SIG-M5 treated with dmso at 0.1 percent for 504 hours (cell line): ENCODE results near the gene SHISA2.

Experiments used
- DNase-seq: peaks from one replicate; lab custom pipeline; 2025; ENCODE audit not compliant: unreplicated experiment; lab: John Stamatoyannopoulos, UW

SHISA2 gene

DNA sequence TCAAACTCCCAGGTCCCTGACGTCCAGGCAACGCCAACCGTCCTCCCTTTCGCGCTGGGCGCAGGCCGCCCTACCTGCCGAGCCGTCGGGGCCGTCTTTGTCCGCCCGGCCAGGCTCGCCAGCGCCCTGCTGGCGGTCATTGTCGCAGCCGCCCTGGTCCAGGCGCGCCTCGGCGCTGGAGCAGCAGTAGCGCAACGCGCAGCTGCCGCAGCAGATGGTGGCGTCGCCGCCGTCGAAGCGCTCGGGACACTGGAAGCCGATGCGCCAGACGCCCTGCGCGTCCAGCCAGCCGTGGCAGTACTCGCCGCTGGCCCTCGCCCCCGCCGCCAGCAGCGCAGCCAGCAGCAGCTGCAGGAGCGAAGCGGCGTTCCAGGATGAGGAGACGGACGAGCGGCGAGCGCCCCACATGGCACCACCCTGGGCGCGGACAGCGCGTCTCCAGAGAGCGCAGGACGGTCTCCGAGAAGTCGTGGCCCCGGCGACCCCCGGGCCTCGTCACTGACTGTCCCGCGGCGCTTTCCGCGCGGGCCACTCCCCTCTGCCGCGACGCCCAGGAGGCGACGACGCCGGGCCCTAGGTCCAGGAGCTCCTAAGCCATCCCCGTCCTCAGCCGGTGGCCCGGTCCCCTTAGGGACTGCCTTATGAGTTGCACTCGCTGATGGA, 1.1 kb downstream of the SHISA2 start:
- no peak for DNase-seq

DNA sequence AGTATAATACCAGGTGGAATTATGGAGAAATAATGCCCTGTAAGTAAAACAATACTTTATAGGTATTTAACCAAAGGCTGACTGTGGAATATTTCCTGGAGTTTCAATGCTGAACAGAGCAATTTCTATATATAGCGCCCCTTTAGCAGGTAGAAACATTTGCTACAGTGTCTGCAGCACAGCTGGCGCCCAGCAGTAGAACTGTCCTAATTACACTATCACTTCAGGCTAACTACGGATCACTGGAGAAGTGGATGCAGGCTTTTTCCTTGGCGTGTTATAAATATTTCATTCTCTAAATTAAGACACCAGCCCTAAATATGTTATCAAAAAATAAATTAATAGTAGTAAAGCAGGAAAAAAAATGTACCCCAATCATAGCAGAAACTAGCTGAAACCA, 3.1 kb downstream of the SHISA2 start:
- DNase-seq: no peak

DNA sequence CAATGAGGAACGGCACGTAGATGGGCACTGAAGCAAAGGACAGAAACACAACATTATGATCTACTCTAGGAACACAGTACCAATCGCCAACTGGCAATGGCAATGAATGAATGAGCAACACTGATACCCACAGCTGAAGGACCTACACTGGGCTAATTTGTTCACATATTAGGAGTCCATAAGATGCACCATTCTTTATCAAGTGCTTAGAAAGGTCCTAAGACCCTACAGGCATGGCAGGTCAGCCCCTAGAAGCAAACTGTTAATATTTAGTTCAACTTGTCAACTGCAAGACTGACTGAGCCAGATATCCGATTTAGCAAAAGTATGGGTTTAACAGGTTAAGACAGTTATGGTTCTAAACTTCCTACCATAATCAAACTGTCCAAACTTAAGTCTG, 4.8 kb downstream of the SHISA2 start:
- no peak for DNase-seq

DNA sequence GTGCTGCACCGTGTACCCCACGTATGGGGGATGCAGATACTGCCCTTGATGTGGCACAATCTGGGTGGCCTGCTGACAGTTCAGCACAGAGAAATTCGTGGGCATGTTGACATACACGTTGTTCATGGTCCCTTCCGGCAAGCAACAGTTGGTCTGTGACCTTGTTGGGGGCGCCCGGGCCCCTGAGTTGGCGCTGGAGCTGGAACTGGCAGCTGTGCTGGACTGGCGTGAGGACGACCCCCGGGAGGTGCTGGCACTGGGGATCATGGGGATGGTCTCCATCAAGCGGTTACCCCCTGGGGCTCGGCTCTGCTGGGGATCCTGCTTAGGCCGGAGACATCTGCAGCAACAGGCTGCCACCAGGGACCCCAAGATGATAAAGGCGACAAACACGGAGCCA, 5.2 kb downstream of the SHISA2 start:
- no peak for DNase-seq

DNA sequence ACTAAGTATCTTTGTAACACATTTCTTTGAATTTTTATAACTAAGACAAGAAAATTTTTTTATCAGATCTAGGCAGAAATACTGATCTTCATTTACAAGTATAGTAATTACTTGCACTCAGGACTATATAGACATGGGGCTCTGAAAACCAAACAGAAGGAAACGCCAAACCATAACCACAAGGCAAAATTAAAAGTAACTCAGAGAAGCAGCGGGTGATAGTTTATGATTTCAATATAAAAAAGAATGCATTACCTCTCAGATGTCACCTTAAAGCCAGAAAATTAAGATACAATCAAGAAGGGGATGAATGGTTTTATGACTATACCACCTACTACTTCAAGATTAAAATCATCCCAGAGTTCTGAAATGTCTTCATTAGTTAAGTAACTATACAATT, 6.7 kb downstream of the SHISA2 start:
- no peak for DNase-seq

DNA sequence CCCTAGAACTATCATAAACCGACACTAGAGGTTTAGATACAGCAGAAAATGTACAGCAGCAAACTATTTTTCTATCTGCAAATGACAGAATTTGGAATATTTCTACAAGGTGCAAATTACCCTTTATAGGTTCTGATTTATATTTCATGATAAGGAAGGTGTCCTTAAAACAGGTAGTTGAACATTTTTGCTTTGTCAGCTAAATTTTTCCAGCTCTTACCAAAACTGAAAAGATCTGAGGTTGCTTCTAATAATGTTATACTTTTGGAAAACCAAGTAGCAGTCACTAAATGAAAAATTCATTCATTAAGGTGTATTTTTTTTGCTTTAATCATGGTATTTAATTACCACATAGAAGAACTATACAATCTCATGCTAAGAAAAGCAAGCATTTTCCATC, 9.0 kb downstream of the SHISA2 start:
- DNase-seq: no peak

DNA sequence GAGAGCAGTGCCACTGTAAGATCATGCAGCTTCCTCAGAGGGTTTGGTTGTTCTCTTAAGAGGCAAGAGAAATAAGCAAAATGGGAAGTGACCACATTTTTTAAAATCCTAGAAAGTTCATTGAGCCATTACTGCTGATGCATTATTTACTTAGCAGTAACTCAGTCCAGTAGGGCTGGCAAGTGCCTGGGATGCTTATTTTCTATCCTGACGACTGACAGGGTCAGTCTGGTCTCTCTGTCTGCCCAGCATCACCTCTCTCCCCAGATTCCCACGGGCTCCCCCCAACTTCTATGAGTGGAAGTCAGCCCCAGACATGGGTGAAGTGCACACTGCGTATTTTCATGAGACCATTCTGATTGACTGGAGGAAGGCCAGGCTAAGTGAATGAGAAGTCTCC, 10.4 kb downstream of the SHISA2 start:
- DNase-seq: no peak

DNA sequence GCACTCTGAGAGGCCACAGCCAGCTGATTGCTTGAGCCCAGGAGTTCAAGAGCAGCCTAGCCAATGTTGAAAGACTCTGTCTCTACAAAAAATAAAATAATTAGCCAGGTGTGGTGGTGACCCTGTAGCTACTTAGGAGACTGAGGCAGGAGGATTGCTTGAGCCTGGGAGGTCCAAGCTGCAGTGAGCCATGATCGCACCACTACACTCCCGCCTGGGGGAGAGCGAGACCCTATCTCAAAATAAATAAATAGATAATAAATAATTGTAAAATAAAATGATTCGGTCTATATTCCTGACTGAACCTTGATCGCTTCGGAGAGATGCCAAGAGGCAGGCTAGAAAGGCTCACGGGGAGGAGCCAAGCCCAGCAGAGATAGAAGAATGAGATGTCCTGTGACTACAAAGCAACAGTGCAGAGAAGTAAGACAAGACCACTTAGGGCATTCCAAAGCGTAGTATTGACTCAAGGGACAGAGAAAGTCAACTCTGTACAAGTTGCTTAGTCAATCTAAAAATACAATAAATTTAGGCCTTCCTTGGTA, 12.8 kb downstream of the SHISA2 start:
- DNase-seq: no peak

DNA sequence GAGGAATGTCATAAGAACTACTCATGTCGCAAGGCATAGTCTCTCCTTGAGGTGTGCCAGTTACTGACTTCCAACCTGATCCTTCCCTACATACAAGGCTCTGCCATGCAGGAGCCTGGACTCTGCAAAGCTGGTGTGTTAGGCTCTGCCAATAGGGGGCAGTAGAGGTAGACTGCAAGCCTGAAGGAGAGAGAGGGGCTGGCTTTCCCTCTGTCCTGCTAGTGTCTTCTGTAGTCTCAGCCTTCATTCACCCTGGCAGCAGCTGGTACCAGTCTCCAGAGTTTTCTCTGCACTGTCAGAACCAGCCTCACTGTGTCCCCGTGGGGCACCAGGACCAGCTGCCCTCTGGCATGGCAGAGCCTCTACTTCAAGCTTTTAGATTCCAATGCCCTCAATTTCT, 14.5 kb downstream of the SHISA2 start:
- DNase-seq: peak; percentile 17

DNA sequence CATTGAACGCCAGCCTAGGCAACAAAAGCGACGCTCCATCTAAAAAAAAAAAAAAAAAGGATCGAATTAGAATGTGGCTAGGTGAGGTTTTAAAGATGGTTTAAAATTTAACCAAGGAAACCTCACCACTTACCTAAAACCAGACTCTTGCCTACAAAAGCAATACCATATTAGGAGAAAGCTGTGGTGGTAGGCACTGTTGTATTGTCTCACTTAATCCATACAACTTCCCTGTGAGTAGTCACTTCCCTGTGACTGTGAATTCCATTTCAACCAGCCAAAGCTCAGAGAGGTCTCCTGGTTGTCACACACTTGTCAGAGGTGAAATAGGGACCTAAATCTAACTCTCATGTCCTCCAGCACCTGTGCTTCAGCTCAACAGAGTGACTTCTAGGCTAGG, 15.4 kb downstream of the SHISA2 start:
- no peak for DNase-seq

DNA sequence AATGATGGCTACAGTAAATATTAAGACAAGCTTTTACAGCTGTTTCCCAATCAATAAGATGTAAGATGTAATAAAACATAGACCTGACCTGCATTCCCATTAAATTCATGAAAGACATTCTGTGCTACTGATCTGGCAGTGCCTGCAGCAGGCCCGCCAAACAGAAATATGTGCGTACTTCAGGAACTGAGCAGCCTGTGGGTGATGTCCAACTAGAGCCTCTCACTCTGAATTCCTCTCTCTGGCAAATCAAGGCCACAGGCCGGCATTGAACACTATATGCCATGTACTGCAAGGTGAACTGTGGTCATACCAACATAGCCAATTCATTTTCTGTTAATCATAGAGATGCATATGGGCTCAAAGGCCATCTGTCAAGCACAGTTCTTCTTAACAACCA, 17.8 kb downstream of the SHISA2 start:
- DNase-seq: no peak

DNA sequence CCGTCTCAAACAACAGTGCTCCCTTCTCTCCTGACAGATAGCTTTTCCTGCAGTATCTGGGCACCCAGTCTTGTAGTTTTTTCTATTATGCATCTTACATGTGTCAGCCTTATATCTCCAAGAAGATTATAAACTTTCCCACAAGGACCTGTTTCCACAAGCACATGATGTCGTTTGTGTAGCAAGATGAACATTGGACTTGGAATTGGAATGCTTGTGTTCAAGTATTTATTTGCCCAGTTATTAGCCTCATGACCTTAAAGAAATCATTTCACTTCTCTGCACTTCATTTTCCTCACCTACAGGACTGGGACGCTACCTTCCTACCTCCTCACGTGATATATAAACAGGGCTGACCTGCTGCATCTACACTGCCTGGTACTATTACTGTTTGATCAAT, 21.5 kb downstream of the SHISA2 start:
- no peak for DNase-seq

DNA sequence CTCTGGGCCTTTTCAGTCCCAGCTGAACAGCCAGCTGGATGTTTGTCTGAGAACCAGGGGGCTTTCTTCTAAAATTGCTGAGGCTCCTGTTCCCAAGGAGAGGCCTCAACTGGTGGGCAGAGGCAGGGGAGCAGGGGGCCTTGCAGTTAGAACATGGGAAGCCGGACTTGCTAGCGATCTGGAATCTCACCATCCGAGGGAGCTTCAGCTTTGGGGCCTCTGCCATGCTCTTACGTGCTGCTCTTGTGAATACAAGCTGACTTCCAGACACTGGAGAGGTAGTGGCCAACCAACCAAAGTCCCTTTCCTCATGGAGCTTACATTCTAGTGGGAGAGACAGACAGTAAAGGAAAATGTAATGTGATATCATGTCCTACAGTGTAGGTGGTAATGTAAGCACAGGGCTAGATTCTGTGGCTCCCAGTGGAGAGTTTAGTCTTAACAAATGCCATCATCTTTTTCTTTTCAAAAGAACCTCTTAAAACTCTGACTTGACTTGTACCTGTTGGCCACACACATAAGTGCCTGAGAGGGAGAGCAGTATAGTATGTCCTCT, 22.2 kb downstream of the SHISA2 start:
- no peak for DNase-seq

DNA sequence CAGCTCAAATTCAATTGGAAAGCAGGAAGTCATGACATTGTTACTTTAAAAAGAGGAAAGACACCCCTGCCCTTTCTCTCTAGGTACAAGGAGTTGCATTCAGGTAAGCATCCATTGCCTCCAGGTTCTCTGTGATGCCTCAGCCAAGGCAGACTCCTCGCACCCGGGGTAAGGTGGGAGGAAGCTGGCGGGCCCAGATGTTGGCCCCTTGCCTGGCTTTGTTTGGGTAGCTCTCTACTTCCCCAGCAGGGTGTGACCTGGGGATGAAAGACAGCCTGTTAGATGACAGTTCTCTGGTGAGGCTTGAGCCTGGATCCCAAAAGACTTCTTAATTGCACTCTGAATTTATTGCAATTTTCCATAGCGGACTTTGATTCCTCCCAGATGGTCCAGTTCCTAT, 25.6 kb downstream of the SHISA2 start:
- DNase-seq: no peak

DNA sequence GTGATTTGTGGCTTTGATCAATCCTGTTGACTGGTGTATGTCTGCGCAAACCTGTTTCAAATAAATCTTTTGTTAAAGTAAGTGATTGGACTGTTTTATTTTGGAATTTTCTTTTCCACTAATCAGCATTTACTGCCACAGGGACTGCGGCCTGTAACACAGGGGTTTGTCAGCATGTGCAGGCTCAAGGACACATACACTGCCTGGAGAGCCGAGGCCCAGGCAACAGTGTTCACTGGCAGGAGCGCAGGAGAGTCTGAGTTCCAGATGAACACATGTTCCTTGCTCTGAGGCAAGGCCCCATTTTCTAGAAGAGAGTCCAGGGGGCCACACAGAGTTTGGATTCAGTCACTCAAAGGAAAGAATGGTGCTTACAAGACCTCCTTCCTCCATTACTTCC, 26.0 kb downstream of the SHISA2 start:
- no peak for DNase-seq

DNA sequence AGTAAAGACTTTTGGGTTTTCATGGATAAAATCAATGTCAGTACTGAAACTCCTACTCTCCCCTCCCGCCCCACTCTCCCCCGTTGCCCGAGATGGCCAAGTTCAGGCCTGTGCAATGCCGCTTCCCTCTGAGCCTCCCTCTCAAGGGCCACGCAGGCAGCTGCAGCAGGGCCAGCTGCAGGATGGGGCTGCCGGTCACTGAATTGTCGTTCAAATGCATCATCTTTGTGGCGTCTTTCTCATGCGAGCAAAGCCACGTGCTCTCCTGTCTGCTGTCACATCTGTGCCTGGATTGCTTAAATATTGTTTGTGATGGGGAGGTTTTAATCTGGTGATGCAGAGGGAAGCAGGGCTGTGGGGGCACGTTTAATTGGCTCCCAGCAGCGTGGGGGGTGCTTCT, 26.6 kb downstream of the SHISA2 start:
- no peak for DNase-seq

DNA sequence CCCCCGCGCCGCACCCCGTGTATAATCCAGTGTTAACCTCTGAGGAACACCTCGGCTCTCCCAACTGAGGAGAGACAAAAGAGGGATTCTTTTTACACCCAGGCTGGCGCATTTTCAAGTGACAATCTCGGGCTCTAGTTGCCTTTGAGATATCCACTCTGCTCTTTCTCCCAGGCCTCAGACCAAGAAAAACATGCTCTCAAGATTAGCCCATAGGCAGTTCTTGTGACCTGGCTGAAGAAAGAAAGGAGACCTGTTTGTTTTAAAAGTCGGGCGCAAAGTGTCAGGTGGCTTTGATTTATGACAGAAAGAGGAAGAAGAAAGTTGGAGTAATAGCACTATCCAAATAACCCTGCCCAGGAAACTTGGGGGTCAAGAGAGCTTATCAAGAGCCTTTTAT, 27.3 kb downstream of the SHISA2 start:
- no peak for DNase-seq

DNA sequence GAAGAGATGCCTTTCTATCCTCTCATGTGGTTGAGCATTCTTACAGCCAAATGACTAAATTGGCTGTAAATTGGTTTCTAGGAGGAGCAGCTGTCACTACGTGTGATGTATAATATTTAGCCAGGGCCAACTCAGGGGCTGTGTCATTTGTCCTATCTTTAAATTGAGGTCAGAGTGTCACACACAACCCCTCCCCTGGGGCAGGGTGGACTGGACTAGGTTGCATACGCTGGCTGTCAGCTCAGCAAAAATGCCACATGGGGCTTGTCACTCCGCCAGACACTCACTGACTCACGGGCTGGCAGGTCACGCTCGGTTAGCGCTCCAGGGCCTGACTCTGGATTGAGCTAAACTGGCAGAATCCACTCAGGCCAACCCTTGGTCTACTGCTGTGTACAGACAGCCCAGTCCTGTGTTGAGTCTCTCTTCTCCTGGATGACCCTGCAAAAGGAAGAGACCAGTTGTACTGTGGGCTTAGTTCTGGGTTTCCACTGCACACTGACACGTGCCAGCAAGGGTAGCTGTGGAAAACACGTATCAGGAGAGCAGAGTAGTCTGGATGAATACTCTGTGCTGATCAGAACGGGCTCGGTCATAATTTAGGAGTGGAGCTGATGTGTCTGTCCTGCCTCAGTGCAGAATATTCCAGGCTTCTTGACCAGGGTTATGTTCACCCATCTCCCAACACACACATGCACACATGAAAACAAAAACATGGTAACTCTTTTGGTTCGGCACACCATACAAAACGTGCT, 29.1 kb downstream of the SHISA2 start:
- peak; percentile 3 for DNase-seq

DNA sequence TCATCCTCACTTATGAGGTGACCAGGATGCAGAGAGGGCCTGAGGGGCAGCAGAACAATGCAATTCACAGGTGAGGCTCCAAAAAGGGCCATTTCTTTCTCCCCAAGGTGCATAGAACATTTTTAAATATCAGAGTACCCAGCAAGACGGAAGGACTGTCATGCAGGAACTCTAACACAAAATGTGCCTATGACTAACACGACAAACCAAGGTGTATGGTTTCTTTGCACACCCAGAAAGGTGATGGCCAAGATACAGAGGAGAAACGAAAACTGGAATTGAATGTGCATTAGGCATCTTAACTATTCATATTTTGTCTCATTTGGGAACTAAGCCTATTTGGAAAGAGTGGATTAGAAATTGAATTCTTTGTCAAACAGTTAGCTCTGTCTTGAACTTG, 29.9 kb downstream of the SHISA2 start:
- DNase-seq: no peak

DNA sequence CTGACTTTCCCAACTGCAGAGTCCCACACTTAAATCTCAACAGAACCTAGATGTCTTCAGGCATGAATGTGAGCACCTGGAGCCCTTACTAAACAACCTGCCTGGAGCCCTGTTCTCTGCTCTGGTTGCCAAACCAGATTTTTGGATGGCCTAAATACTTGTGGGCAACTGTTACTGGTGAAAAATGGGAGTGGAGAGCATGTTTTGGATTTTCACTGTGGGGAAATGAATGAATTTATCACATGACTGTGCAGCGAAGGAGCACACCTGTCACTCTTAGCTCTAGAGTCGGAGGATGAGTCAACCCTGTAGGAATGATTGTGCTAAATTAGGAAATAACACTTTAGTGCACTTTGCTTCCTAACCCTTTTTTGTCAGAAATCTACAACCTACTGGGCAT, 30.3 kb downstream of the SHISA2 start:
- DNase-seq: no peak

DNA sequence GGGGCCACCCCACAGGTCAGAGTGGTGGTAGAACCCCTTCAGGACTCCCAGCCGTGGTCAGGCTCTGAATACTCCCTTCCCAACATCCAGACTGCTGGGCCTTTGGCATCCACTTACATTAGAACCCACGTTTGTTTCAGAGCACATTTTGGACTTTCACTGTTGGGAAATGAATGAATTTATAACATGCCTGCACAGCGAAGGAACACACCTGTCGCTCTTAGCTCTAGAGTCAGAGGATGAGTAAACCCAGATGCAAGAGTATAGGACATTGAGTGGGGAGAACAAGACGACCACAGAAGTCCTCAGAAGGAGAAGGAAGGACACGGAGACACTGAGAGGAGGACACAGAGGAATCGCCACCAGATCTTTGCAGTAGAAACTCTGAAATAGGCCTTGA, 30.9 kb downstream of the SHISA2 start:
- DNase-seq: no peak
